Stimulated activated CD4-positive, alpha-beta T cell treated with anti-CD3 and anti-CD28 coated beads, Interleukin-2, amount 100 ng/mL, for 48 hours (primary cell): ENCODE data around the gene PSMD8.
"Not testable (repeated sequence)": the region's sequence is repeated elsewhere in the genome, so short reads cannot be mapped to it uniquely, and the experiment has no call there.

ENCODE experiments used
- DNase-seq, 2 donors: peaks; one replicate each; pipeline ENCODE4 v3.0.0-alpha.2; 2020

The PSMD8 gene

DNA sequence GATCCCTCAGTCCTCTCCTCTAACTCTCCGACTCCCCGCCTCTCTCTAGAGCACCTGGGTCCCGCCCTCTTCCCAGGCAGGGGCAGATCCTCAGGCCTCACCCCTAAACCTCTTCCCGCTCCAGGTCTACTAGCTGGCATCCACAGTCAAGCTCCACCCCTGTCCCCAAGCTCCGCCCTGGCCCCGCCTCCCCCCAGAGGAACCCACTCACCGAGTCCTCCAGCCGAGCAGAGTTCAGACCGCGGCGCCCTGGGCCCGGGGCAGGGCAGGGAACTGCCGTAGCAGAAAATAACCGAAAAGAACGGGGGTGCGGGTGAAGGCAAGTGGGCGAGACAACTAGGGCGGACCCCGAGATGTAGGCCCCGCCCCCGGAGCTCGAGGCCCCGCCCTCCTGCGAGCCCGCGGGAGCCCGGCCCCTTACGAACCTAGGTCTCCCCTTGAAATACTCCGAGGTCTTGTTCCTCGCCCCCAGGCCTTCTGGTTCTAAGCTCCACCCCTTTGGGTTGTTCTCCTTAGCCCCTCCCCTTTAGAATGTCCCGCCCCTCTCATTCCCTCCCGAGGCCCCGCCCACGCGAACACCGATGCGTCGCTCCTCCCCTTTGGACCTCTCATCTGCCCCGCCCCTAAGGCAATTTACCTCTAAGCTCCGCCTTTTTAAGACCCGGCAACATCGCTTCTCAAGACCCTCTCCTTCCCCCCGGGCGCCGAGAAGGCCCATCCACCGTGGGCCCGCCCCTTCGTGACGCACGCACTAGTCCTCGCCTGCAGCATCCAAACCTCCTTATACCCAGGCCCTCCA lies 13.4 kb downstream of the PSMD8 start, which contains the start of gene GGN:
Gene GGN (minus strand): TSS at position 485 of the 799 bp plus-strand sequence. CDS start 773 bp downstream, outside the sequence.
- peak; percentile 81 to 88 for DNase-seq

- DNase-seq, result no peak
Observed at GRCh38 chr19:38388349-38389100, 14.2 kb downstream of the PSMD8 start, which contains the start of gene SPRED3. Gene SPRED3 (plus strand): TSS chr19:38388697. CDS start chr19:38390303, 1,606 bp downstream.

GRCh38 chr19:38389101-38389925 lies 14.9 kb downstream of the PSMD8 start:
- no peak for DNase-seq

- no peak for DNase-seq
Observed at GRCh38 chr19:38389957-38390924, 15.9 kb downstream of the PSMD8 start.

GRCh38 chr19:38391911-38392464 lies 17.6 kb downstream of the PSMD8 start:
- no peak for DNase-seq

- DNase-seq, result no peak
Observed at GRCh38 chr19:38392707-38393308, 18.4 kb downstream of the PSMD8 start.

DNA sequence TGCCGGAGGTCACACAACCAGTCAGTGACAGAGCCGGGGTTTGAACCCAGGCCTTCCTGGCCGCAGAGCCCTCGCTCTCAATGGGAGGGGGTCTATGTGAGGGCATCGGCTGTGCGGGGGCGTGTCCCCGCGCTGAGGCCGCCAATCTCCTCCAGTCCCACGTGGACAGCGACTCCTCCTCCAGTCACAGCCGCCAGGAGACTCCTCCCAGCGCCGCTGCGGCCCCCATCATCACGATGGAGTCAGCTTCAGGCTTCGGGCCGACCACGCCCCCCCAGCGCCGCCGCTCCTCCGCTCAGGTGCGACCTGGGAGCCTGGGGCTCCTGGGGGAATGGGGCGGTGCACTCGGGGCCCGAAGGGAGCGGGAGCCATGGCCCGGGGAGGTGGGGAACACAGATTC lies 20.1 kb downstream of the PSMD8 start:
- DNase-seq, result peak; percentile 67 to 70

GRCh38 chr19:38395381-38396114 lies 21.2 kb downstream of the PSMD8 start:
- DNase-seq, result peak in 1 of 2 donors; percentile 48

- no peak for DNase-seq
Observed at GRCh38 chr19:38399081-38399480, 24.7 kb downstream of the PSMD8 start.

DNA sequence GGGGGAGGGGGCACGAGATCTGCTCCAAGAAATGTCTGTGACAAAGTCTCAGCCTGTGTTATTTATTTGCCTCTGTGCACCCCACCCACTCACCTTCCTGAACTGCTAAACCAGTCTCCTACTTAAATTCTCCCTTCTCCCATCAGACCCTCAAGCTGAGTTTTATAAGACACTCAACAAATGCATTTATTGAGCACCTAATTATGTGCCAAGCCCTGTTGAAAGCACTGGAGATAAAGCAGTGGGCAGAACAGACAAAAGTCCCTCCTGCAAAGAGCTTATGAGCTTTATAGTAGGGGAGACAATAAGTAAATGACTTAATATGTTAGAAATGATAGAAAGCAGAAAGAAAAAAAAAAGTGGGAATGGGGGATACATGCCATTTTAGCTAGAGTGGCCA lies 25.2 kb downstream of the PSMD8 start:
- DNase-seq, result no peak

DNA sequence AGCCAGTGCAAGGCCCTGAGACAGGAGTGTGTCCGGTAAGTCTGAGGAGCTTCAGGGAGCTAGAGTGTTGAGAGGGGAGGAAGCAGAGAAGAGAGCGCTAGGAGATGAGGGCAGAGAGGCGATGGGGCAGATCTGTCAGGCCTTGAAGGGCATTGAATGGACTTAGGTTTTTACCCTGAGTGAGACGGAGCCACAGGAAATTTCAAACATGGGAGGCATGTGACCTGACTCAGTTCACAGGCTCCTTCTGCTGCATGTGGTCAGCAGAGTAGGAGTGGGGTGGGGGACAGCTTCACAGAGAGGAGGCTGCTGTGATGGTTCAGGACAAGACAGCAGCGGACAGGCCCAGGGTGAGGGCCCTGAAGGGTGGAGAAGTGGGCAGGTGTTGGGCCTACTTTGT lies 26.0 kb downstream of the PSMD8 start:
- DNase-seq, result no peak

DNA sequence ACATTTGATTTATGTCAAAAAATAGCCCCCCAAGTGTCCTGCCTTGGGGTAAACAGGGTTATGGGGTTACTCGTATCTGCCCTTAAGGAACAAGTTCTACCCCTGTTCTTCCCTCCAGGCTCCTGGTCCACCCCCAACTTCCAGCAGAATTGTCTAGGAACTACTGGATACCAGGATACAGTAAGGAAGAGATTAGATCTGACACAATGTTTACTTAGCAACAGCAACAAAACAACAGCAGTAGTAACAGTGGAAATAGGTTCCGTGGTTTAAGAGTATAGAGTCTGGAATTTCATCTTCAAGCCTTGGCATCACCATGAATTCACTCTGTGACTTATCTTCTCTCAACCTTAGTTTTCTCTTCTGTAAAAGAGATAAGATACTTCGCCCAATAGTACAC lies 26.8 kb downstream of the PSMD8 start:
- DNase-seq, result no peak

- no peak for DNase-seq
Observed at GRCh38 chr19:38402623-38402966, 28.2 kb downstream of the PSMD8 start.

- peak; percentile 97 for DNase-seq
Observed at GRCh38 chr19:38402967-38403674, 28.8 kb downstream of the PSMD8 start, which contains the start of gene FAM98C. Gene FAM98C (plus strand): TSS chr19:38403093. CDS start chr19:38403154, 61 bp downstream.

DNA sequence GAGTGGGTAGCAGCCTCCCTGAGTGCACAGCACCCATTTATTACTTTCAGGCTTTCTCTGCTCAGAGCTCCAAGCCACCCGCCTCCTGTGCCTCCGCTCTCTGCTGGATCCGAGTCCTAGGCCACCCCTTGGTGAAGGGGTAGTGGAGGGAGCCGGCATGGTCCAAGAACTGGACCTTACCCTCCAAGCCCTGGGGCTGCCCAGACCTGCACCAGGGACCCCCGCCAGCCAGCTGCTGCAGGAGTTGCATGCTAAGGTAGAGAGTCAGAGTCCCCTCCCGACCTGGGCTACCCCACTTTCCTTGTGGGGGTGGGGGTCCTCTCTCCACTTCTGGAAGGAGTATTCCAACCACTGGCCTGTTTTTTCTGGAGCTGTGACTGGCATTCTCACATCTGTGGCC lies 30.5 kb downstream of the PSMD8 start:
- no peak for DNase-seq

DNA sequence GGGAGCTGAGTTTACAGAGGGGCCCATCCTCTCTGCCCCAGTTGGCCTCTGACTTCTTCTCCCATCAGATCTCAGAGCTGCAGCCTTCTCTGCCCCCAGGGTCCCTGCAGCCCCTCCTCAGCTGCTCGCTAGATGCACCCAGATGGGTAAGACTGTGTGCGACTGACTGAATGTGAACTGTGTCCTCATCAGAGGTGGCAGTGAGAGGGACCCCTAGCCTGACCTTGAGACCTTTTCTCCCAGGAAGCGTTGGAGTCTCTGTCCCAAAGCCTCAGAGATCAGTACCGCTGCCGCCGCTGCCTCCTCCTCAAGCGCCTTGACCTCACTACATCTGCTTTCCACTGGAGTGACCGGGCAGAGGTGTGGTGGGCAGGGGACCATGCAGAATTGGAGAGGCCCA lies 30.9 kb downstream of the PSMD8 start:
- DNase-seq, result no peak

- DNase-seq, result no peak
Observed at GRCh38 chr19:38409631-38410133, 35.3 kb downstream of the PSMD8 start.

- DNase-seq, result not testable (repeated sequence)
Observed at GRCh38 chr19:38410407-38410806, 36.0 kb downstream of the PSMD8 start.

DNA sequence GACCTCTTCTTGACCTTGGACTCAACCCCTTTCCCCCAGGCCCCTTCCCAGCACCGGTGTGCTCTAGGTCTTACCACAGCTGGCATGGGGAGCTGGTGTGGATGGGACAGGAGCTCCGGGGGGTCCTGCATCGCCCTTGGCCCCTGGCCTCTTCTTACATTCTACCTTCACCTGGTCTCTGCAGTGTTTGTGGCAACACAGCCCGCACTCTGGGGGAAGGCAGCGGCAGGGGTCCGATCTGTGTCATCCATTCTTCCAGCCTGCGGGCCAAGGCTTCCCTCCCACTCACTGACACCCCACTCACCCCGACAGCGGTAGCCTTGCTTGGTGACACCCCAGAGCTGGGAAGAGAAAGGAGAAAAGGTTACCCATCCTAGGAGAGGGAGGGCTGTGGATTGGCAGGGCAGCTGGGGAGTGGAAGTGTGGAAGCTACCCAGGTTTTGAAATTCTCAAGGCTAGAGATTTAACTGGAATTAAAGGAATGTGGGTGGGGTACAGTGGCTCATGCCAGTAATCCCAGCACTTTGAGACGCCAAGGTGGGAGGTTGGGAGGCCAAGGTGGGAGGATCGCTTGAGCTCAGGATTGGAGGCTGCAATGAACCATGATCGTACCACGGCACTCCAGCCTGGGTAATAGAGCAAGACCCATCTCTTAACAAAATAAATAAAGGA lies 36.8 kb downstream of the PSMD8 start:
- DNase-seq, result no peak
